GM18907 (cell line): ENCODE data around the gene ENOX1.

Experiments
- ATAC-seq: cut with Tn5 transposase; IDR thresholded peaks from one replicate; pipeline ENCODE4 v1.9.1; 2021; ENCODE audit warnings: mild to moderate bottlenecking, moderate library complexity; ENCODE audit not compliant: unreplicated experiment

ENOX1 gene

DNA sequence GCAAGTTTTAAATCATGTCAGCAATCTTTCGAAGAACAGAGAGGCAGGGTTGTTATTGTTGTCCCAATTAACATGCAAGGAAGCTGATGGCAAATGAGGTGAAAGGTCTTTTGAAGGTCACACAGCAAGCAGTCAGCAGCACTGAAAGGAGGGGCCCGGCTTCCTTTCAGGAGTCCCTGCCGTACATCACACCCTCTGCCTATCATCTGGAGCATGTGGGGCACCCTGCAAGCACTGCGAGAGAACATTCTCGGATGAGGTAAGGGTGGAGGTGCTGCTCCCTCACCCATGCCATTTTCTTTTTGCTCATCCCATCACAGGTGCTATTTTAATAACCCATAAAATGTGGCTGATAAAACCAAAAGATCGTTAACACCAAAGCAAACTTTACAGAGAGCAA is 111.2 kb downstream of the ENOX1 start:
- ATAC-seq: no peak

DNA sequence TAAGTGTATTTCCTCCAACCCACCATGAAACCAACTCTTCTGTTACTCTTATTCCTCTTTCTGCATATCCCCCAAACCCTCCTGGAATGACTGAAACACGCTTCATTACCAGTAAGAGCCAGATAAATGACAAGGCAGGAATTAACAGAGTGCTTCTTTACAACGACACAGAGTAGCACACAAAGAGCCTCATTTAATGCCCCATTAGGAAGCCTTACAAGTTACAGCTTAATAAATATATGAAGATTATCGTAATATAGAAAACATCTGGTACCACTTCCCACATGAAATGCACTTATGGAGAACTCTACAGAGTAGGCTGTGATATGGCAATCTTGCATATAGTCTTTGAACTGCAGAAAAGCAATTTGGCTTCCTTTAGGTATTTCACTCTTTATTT is 116.8 kb downstream of the ENOX1 start:
- no peak for ATAC-seq

DNA sequence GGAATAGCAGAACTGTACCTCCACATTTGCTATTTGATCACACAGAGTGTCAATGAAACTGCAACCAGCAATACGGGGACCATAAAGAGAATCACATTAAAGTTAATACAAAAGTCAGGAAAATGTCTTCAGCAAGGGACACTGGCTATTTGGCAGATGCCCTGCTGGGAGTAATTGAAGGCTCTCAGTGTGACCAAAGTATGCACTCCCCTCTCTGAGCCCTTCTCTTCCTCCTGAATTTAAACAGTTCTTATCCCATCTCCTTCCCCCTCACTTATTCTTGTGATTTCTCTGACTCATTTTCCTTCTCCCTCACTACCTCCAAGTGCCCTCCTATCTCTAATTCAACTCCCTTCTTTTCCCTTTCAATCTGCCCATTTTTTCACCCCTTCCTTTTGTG is 117.7 kb downstream of the ENOX1 start:
- no peak for ATAC-seq

DNA sequence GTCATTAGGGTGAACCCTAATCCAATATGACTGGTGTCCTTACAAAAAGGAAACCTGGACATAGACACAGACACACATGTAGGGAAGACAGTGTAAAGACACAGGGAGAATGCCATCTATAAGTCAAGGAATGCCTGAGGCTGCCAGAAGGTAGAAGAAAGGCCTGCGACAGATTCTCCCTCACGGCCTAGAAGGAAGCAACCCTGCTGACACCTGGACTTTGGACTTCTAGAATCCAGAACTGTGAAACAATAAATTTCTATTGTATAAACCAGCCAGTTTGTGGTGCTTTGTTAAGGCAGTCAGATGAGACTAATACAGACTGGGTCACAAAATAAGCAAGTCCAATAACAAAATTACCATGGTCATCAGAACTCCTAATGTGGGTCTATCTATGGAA is 120.4 kb downstream of the ENOX1 start:
- no peak for ATAC-seq

DNA sequence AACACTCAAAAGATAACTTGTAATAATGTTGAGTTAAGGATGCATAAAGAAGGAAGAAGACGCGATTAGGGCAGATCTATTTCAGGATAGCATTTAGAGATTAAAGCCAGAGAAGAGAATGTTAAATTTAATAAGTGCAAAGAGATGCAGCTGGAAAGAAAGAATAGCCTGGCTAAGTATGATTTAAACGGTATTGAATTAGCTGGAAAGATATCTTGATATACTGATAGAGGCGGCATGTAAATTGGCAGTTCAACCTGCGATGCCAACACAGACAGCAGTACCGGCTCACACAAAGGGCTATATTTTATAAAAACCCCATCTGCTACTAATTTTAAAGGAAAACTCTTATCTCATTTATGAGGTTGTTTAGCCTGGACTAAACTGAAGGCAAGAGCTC is 121.4 kb downstream of the ENOX1 start:
- ATAC-seq: no peak

DNA sequence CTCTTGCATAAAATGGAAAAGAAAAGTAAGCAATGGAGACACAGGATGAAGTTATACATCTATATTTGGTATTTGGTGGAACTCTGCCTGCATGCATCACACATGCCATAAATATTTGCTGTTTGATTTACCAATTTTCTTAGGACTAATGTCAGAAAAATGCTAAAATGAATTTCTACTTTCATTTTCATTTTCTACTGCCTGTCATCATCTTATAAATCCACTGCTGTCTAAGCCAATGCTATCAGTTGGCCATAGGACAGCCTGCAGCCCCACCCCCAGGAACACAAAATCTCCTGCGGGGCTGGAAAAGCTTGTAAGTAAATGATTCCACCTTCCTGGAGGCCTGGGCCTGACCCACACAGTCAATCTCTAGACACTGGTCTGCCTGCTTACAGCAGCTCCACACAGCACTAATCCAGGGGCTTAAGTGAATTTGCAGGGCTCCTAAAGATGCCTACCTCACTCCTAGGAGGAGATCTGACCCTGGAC is 122.0 kb downstream of the ENOX1 start:
- ATAC-seq: no peak

DNA sequence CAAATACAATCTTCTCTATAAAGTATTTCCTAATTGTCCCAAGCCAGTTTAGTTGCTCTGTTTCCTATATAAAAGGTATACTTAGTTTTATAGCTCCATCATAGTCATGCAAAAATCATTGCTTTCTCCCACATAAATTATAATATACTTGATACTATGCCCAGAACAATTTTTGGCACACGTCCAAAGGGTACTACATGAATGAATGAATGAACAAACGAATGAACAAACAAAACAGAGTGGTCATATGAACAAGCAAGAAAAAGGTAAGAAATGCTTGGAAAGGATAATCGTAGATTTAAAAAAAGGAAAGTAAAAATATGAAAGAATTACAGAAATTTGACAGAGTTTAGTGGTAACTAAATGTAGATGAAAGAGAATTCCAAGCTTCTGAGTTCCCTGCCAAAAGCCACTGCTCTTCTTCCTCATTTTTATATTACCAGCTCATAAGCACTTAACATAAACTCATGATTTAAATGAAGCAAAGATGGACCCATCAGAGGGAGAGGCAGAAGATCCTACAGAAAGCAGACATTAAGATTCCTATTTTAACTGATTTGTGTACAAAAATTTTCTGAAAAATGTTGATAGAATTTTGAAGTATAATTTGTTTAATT is 123.2 kb downstream of the ENOX1 start:
- no peak for ATAC-seq

DNA sequence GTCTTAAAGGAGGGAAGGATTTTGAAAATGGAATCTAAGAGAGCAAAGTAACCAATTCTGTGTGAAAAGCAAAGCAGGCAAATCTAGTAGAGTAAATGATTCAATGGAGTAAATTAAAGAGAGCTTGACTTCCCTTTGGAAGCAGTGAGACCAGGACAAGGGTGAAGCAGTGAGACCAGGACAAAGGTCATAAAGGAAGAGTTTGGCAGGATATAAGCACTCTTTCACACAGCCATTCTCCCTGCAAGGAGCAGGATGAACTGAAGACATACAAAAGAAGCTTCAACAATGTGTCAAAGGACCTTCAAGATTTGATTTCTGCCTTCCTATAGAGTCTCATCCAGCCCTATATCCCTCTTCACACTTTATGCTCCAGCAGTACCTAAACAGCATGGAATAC is 123.8 kb downstream of the ENOX1 start:
- ATAC-seq: no peak

DNA sequence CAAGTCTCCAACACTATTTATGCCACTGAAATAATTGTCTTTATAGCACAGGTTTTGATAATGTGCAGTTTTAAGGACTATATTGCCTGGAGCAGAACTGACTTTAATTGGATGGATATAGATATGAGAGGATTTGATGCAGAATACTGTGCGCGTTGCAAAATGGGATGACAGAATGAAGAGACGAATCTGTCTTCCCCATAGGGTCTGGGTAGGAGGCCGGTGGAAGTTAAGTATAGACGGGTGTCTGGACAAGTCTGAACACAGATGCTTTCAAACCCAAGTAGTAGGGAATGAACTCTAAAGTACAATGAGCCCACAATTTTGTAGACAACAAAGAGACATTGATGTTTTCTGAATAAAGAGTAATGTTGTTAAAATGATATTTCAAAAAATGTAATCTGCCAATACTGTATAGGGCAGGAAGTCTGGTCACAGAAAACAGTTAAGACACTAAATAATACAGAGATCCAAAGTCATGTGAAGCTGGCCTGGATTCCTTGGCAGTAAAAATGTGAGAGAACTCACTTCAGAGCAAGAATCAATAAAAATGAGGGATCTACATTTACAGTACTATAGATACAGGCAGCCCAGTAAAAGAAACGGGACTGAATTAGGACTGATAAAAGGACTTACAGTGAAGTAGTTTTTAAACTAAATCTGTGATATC is 125.5 kb downstream of the ENOX1 start:
- ATAC-seq: no peak

DNA sequence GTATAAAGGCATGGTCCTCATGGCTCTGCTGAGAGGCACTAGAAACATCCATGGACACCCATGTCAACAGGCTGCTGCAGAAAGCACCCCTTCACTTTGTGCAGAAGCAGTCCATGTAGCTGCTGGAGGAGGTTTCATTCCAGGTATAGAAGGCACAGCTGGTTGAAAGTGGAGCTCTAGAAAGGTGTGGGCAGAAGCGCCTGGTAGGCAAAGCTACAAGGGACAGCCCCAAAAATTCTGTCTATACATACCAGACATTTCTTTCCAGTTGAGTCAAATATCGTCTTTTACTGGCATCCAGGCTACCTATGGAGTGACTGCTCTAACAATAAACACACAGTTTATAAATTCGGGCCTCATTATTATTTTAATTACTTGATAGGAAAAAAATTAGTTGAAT is 129.3 kb downstream of the ENOX1 start:
- no peak for ATAC-seq

DNA sequence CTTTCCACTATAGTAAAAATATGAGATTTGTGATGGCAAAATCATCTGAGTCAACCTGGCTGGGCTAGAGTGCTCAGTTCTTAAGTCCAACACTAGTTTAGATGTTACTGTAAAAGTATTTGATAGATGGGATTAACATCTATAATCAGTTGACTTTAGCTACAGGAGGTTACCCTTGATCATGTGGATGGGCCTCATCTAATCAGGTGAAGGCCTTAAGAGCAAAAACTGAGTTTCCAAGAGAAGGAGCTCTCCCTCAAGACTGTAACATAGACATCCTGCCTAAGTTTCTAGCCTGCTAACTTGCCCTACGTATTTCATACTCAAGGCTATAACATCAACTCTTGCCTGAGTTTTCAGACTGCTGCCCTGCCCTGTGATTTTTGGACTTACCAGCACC is 132.8 kb downstream of the ENOX1 start:
- ATAC-seq: no peak

DNA sequence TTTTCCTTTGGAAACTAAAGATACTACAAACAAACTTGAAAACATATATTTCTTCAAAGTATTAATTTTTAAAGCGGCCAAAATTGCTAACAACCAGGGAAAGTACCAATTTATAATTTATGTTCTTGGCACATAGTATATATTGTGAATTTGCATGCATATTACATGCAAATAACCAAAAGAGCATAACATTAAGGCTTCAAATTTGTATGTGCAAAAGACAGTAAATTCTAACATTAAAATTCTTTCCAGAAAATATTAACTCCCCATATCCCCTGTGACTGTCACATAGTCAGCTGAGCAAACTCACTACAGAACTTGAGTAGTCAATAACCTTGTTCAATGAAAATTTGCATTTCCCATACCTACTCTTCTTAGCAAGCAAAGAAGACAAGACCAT is 133.4 kb downstream of the ENOX1 start:
- no peak for ATAC-seq

DNA sequence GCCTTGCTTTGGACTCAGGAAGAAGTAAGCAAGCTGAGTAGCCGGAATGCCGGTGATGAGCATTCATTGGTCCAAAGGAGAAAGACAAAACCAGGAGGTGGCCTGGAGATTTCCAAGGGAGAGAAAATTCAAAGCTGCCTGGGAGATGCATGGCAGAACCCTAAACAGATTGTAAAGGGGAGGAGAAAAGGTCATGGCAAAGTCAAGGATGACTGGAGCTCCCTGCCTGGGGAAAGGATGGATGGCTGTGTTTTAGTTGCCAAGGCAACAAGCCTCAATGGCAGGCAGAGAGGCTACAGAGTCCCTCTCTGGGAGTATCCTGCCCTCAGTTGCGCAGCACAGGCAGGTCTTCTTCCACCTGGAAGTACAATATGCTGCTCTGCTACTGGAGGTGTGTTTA is 134.0 kb downstream of the ENOX1 start:
- ATAC-seq: no peak

DNA sequence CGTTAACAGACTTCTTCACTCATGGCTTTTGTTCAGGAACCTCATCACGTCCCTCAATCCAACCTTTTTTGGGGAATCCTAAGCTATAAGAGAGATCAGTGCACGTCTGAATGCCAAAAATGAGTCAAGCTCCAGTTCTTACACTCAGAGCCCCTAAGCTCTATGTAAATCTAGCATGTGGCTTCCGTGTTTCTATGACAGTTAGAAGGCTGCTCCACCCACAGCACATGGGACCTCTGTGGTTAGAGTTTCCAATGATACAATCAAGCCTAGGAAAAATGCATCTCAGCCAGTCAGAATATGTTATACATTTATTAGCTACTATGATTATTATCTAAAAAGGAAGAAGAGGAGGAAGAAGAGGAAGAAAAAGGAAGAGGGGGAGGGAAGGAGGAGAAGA is 135.9 kb downstream of the ENOX1 start:
- no peak for ATAC-seq

DNA sequence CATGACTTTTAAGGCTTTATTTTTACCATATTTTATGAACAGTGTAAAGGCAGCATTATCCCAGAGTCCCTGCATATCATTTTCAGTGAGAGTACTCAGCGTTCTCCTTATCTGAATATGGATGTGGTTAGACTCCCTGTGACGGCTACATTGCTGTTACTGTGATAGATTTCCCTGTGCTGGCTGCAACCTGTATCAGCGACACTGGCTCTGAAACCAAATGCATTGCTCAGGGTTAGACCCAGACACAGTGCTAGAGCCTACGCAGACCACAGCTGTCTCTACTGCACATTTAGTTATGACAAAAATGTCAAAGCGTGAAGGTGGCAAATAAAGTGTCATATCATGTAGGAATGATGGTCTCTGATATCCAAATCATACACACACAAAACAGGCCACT is 138.0 kb downstream of the ENOX1 start:
- ATAC-seq: no peak

DNA sequence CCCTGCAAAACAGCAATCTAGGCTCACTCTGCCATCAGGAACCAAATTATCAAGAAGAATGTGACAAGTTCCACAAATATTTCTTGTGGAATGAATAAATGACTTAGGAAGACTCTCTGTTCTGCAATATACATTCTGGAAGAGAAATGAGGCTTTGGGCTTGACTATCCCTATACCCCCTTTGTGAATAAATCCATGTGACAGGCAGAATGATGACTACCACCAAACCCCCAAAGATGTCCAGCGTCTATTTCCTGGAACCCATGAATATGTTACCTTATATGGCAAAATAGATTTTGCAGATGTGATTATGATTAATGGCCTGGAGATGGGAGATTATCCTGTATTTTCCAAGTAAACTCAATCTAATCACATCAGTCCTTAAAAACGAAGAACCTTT is 139.3 kb downstream of the ENOX1 start:
- no peak for ATAC-seq

DNA sequence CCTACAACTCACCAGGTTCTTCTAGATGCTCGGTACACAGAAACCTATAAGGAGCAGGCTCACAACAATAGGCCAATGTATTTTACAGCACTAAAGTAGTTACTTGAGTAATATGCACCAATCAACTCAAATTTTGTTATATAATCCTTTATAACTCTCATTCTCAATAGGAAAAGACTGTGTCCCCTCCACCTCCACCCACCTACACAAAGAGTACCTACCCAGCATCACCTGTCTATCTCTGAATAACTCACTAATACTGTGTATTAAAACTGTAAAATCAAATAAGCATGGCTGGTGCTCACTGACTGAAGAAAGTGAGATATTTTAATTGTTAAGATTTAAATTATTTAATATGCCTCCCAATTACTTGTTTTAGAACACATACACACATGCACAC is 146.3 kb downstream of the ENOX1 start:
- ATAC-seq: no peak

DNA sequence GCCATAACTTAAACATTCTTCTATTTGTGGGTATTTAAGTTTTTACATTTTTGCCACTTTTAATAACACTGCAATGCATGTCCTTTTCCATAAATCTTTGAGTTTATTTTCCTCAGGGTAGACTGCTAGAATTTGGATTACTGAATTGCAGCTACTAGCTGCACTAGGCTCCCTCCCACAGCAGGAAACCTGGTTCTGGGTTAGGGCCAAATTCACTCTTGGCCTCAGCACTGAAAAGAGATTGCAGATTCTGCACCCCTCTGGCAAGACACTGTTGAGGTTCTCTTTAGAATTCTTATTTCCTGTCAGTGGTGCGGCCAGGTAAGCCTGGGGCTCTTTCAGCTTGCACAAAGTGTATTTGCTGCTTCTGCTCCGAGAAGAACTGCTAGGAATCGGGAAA is 155.7 kb downstream of the ENOX1 start:
- ATAC-seq: no peak

DNA sequence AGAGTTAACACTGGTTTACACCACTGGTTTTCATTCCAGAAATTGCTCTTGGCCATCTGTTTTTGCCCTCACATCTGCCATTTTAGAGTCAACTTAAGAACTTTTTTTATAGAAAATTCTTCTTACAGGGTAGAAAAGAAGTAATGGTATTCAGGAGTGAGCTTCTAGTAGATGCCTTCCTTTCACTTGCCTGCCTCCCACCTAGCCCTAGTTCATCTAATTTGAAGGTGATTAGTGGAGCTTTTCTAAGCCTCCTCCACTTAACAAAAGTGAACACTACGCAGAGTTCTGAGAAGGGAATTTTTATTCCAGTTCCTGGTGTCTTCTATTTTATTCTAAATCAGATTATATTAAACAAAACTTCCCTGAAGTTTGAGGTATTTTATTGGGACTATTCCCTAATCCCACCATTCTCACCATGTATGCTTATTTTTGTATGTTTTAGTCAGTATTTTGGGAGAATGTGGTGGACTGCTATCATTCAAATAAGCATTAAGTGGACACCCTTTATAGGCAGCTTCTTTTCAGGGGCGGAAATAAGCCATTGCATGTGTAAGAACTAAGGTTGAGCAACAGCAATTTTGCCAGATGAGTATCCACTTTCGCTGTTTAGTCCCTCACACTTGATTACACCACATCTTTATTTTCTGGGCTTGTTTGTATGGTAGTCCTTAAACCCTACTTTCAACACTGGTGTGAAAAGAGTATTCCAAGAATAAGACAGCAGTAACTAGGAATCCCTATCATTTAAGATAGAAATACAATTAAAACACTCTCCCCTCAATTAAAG is 156.9 kb downstream of the ENOX1 start:
- no peak for ATAC-seq

DNA sequence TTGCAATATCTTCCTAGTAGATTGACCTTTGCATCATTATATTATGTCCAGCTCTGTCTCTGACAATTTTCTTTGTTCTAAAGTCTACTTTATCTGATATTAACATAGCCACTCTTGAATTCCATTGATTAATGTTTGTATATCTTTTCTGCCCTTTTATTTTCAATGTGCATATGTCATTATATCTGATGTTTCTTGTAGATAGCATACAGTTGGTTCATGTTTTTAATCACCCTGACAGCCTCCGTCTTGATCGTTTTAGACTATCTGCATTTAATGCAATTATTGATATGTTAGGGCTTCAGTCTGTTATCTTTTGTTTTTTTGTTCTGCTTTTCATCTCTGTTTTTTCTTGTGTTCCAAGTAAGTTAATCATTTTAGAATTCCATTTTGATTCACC is 159.8 kb downstream of the ENOX1 start:
- no peak for ATAC-seq

DNA sequence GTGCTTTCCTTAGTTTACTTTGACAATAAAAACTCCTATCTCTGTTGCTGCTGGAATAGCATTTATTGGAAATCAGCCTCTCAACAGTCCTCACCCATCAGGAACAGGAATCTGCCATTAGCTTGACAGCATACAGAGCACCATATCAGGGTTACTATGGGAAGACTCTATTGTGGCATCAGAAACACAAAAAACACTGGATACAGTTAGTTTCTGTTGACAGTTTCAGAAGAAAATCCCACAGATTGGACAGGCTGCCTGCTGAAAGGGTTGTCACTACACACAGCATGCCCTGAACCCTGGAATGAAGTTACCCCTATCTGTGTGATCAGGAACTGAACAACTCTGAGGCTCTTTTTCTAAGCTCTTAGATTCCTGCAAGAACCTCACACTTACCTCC is 172.7 kb downstream of the ENOX1 start:
- ATAC-seq: no peak
